BLaER1 (cell line): Measurements from ENCODE around the gene POLE3.
"Not testable (repeated sequence)": the region's sequence is repeated elsewhere in the genome, so short reads cannot be mapped to it uniquely, and the experiment has no call there.

Experiments used
- H3K27ac ChIP-seq: shearing (Covaris generic); formaldehyde crosslinking; 2 replicates; pipeline ENCODE4 v1.8.1; 2022
- H3K27me3 ChIP-seq: shearing (Covaris generic); formaldehyde crosslinking; 2 replicates; pipeline ENCODE4 v1.8.1; 2022
- H3K36me3 ChIP-seq: shearing (Covaris generic); formaldehyde crosslinking; 2 replicates; pipeline ENCODE4 v1.8.1; 2022
- H3K4me1 ChIP-seq: shearing (Covaris generic); formaldehyde crosslinking; 2 replicates; pipeline ENCODE4 v1.8.1; 2022
- H3K4me2 ChIP-seq: shearing (Covaris generic); formaldehyde crosslinking; 2 replicates; pipeline ENCODE4 v1.8.1; 2022
- H3K4me3 ChIP-seq: shearing (Covaris generic); formaldehyde crosslinking; 2 replicates; pipeline ENCODE4 v1.8.1; 2022
- H3K9ac ChIP-seq: shearing (Covaris generic); formaldehyde crosslinking; 2 replicates; pipeline ENCODE4 v1.8.1; 2022
- H3K9me3 ChIP-seq: shearing (Covaris generic); formaldehyde crosslinking; 2 replicates; pipeline ENCODE4 v1.8.1; 2022
- H4K20me1 ChIP-seq: shearing (Covaris generic); formaldehyde crosslinking; 2 replicates; pipeline ENCODE4 v1.8.1; 2022
- Cebpa-rat ChIP-seq: shearing (Covaris generic); IDR thresholded peaks from 2 replicates; pipeline ENCODE4 v1.8.1; 2022

POLE3 gene

DNA sequence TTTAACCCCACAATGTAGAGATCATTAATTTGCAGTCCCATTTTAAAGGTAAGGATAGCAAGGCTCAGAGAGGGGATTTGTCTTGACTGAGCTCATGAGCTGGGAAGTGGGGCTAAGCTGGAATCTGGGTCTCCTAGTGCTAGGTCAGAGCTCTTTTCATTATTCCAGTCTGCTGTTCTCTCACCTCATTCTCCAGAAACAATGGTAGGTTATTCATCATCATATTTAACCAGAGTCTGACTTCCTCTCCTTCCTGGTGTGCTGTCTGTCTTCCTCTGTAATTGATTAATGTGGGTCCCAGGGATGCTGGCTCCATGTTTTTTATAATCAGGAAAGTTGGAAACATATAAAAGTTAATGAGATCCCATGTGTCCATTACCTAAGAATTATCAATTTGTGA, 20.7 kb upstream of the POLE3 start:
- Histone ChIP-seq H3K4me2 (no peak overlapping the region), H3K9me3 (no peaks in the 10 kb centered on the region), H4K20me1 (no peaks in the 10 kb centered on the region), H3K4me3 (no peak overlapping the region), H3K27ac (no peak overlapping the region), H3K27me3 (no peaks in the 10 kb centered on the region), H3K36me3 (no peaks in the 10 kb centered on the region), H3K9ac (no peak overlapping the region), H3K4me1 (no peaks in the 10 kb centered on the region)
- no peak for TF ChIP-seq Cebpa-rat

DNA sequence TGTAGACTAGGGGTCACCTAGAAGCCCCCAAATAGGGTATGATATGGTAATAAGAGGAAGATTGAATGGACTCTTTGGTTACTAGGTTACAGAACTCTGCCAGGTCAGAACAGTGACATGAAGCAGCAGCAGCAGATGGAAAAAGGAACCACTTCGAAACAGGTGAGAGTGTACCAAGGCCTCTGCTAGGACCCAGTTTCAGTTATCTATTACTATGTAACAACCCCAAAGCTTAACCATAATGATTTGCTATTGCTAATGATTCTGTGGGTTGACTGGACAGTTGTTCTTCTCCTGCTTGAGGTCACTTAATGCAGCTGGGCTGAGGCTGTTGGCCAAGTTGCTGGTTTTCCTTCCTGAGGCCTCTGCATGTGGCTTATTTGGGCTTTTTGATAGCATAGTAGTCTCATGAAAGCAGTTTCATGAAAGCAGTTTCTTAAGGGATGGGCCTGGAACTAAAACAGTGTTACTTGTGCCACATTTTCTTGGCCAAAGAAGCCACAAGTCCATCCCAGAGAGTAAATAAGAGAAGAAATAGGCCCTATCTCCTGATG, 17.7 kb upstream of the POLE3 start:
- Histone ChIP-seq H3K4me3 (no peak overlapping the region), H3K27me3 (no peaks in the 10 kb centered on the region), H3K9me3 (no peaks in the 10 kb centered on the region), H3K27ac (no peak overlapping the region), H3K36me3 (no peaks in the 10 kb centered on the region), H3K4me2 (no peak overlapping the region), H4K20me1 (no peaks in the 10 kb centered on the region), H3K4me1 (no peaks in the 10 kb centered on the region; the same call in 1 of the 2 replicates), H3K9ac (no peak overlapping the region)
- no peak for TF ChIP-seq Cebpa-rat

DNA sequence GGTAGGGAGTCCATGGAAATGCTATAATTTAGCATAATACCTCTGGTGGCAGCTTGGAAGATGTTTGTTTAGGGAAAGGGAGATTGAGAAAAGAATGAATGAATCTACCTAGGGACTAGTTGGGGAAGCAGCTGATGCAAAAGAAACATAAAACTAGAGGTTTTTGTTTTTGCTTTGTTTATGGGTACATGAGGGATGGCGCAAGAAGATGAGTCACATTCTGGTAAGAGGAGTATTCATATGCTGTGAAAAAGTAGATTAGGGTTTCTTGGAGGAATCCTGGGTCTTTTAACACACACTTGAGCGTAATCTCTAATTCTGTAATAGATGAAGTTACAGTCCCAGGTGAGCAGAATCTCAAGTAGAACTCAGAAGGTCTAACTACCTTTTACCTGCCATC, 17.2 kb upstream of the POLE3 start:
- no peak overlapping the region for H3K9ac ChIP-seq
- H4K20me1 ChIP-seq = no peaks in the 10 kb centered on the region
- no peaks in the 10 kb centered on the region; the same call in 1 of the 2 replicates for H3K4me1 ChIP-seq
- H3K4me3 ChIP-seq = no peak overlapping the region
- H3K36me3 ChIP-seq = no peaks in the 10 kb centered on the region
- H3K4me2 ChIP-seq = no peak overlapping the region
- no peak for TF ChIP-seq Cebpa-rat
- H3K9me3 ChIP-seq = no peaks in the 10 kb centered on the region
- H3K27me3 ChIP-seq = no peaks in the 10 kb centered on the region
- no peak overlapping the region for H3K27ac ChIP-seq

DNA sequence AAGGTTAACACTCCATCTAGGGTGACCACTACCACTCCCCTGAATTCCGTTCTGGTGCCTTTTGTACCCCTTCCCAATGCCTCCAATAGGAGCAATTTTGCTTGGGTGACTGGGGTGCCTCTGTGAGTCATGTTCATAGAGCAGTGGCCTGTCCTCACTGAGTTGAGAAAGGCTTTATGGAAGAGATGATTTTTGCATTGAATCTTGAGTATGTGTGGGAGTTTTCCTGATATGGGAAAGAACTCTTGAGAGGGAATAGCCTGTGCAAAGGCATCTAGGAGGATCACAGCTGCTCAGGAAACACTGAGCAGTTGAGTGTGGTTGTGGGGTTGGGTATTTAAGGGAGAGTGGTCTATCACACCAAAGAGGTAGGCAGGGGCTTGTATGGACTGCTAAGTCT, 16.2 kb upstream of the POLE3 start:
- Histone ChIP-seq H4K20me1 (no peaks in the 10 kb centered on the region), H3K4me1 (no peaks in the 10 kb centered on the region; the same call in 1 of the 2 replicates), H3K9me3 (no peaks in the 10 kb centered on the region), H3K4me2 (no peak overlapping the region), H3K9ac (no peak overlapping the region), H3K27me3 (no peaks in the 10 kb centered on the region), H3K4me3 (no peak overlapping the region), H3K27ac (no peak overlapping the region), H3K36me3 (no peaks in the 10 kb centered on the region)
- no peak for TF ChIP-seq Cebpa-rat

- TF ChIP-seq Cebpa-rat = no peak
- H3K27ac ChIP-seq = no peak overlapping the region
These were observed 14.6 kb upstream of the POLE3 start for GRCh38 chr9:113425072-113425471.

DNA sequence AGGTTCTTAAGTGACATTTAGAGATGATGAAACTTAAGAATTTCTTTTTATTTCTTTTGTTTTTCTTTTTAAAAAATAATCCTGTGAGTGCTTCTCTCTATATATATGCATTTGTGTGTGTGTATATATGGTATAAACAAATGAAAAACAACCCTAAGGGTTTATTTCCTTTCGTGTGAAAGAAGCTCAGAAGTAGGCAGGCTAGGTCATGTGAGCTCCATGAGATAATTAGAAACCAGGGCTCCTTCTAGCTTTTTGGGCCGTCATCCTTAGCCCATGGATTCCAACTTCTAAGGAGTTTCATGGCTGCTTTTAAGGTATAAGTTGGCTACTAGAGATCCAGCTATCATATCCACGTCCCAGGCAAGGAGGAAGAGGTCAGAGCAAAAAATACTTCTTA, 11.3 kb upstream of the POLE3 start:
- H3K9ac ChIP-seq = no peak overlapping the region
- H3K4me2 ChIP-seq = no peak overlapping the region
- H3K27ac ChIP-seq = no peak overlapping the region
- H3K36me3 ChIP-seq = no peaks in the 10 kb centered on the region
- no peaks in the 10 kb centered on the region for H3K9me3 ChIP-seq
- no peak overlapping the region for H3K4me3 ChIP-seq
- H3K27me3 ChIP-seq = no peaks in the 10 kb centered on the region
- H3K4me1 ChIP-seq = peaks cover 2% of the 10 kb centered on the region
- TF ChIP-seq Cebpa-rat = no peak
- H4K20me1 ChIP-seq = no peaks in the 10 kb centered on the region

More at GRCh38 chr9:113425072-113425471, 14.6 kb upstream of the POLE3 start:
- no peaks in the 10 kb centered on the region for H3K27me3 ChIP-seq
- H3K4me3 ChIP-seq = no peak overlapping the region
- H3K36me3 ChIP-seq = no peaks in the 10 kb centered on the region
- H3K9ac ChIP-seq = no peak overlapping the region
- no peaks in the 10 kb centered on the region; the same call in 1 of the 2 replicates for H3K4me1 ChIP-seq
- no peaks in the 10 kb centered on the region for H4K20me1 ChIP-seq
- no peaks in the 10 kb centered on the region for H3K9me3 ChIP-seq
- no peak overlapping the region for H3K4me2 ChIP-seq

- Histone ChIP-seq H3K4me2 (no peak overlapping the region), H3K27me3 (no peaks in the 10 kb centered on the region), H3K27ac (no peak overlapping the region), H3K4me1 (peaks cover 13% of the 10 kb centered on the region), H3K4me3 (no peak overlapping the region), H4K20me1 (no peaks in the 10 kb centered on the region), H3K9ac (no peak overlapping the region), H3K9me3 (no peaks in the 10 kb centered on the region), H3K36me3 (no peaks in the 10 kb centered on the region)
- TF ChIP-seq Cebpa-rat = no peak
These were observed 6.9 kb upstream of the POLE3 start for GRCh38 chr9:113417370-113417769.

DNA sequence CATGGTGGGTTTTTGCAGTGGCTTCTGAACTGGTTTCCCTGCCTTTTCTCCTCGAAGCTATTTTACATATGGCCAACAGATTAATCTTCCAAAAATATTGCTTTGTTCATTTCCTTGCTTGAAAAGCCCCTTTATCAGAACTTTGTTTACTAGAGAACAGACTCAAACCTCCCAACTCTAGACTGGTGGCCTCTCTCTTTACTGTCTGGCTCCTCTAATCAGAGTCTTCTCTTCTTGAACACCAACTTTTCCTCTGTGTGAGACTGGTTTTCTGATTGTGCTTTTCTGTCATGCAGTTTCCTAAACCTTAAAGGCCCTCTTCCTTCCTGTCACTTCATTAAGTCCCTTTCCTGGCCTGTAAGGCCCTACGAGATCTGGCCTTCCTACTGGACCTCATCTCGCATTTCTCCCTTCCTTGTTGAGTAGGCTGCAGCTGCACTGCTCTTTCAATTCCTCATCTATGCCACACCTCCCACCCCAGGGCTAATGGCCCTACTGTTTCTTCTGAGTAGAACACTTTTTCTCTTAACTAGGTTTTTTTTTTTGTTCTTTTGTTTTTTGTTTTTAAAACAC, 5.8 kb upstream of the POLE3 start:
- no peaks in the 10 kb centered on the region for H3K9me3 ChIP-seq
- H3K4me2 ChIP-seq = peak overlapping the region; percentile 60
- no peak overlapping the region for H3K4me3 ChIP-seq
- peak overlapping the region; percentile 60 for H3K27ac ChIP-seq
- H3K9ac ChIP-seq = no peak overlapping the region; the same call in 1 of the 2 replicates
- H4K20me1 ChIP-seq = no peaks in the 10 kb centered on the region
- no peak for TF ChIP-seq Cebpa-rat
- H3K27me3 ChIP-seq = no peaks in the 10 kb centered on the region
- H3K36me3 ChIP-seq = no peaks in the 10 kb centered on the region
- peaks cover 21% of the 10 kb centered on the region for H3K4me1 ChIP-seq

DNA sequence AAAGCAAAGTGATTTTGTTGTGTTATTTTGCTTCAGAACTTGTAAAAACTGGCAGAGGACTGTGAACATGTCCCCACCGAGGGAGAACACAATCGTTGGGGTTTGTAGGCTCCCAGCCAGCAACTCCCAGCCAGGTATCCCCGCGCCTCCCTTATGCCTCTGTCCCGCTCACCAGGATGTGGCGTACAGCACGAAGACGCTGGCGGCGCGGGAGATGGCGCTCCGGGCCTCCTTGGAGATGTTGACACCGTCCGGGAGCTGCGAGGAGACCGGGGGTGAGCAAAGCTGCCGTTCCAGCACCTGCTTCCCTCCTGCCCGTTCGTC, 630 bp downstream of the POLE3 start:
- Histone ChIP-seq H3K9me3 (no peaks in the 10 kb centered on the region), H4K20me1 (peaks cover 20% of the 10 kb centered on the region; the same call in 1 of the 2 replicates), H3K9ac (peak overlapping the region; percentile 98), H3K27ac (peak overlapping the region; percentile 97), H3K4me1 (peaks cover 54% of the 10 kb centered on the region), H3K36me3 (peaks cover 22% of the 10 kb centered on the region), H3K4me2 (peak overlapping the region; percentile 85), H3K27me3 (no peaks in the 10 kb centered on the region), H3K4me3 (peak overlapping the region; percentile 92)
- no peak for TF ChIP-seq Cebpa-rat

- H3K27me3 ChIP-seq = no peaks in the 10 kb centered on the region
- H3K4me2 ChIP-seq = peak overlapping the region; percentile 85
- H3K4me3 ChIP-seq = peak overlapping the region; percentile 92
- peaks cover 57% of the 10 kb centered on the region for H3K4me1 ChIP-seq
- TF ChIP-seq Cebpa-rat = no peak
- peak overlapping the region; percentile 98 for H3K9ac ChIP-seq
- H3K36me3 ChIP-seq = peaks cover 22% of the 10 kb centered on the region
- H3K27ac ChIP-seq = peak overlapping the region; percentile 97
- no peaks in the 10 kb centered on the region for H3K9me3 ChIP-seq
- H4K20me1 ChIP-seq = peaks cover 20% of the 10 kb centered on the region; the same call in 1 of the 2 replicates
These were observed 994 bp downstream of the POLE3 start for GRCh38 chr9:113409481-113409880.

DNA sequence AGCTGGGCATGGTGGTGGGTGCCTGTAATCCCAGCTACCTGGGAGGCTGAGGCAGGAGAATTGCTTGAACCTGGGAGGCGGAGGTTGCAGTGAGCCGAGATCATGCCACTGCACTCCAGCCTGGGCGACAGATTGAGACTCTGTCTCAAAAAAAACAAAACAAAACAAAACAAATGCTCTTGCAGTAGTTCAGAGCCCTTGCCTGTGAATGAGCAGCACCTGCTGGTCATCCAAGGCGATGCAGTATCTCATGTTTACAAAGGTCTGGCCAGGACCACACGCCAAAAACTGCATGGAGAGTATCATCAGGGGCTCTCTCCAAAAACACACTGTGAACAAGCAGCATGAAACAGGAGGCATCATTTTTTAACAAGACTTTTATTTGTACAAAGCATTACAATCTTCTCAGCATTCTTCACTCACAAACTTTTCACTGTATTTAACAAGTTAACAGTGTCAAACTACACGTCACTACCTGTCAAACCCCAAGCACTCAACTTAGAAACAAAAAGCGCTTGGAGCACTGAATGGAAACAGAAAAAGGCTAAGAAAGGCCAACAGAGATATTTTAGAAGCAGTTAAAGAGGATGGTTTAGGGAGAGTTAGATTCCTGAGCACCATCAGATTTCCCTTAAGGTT, 3.5 kb downstream of the POLE3 start:
- H3K9ac ChIP-seq = peak overlapping the region; percentile 98; the same call in 1 of the 2 replicates
- not testable (repeated sequence) for H3K4me3 ChIP-seq, H3K9me3 ChIP-seq, H3K27ac ChIP-seq, H3K27me3 ChIP-seq
- peaks cover 61% of the 10 kb centered on the region for H3K4me1 ChIP-seq
- H4K20me1 ChIP-seq = peaks cover 20% of the 10 kb centered on the region; the same call in 1 of the 2 replicates
- H3K4me2 ChIP-seq = peak overlapping the region; percentile 85
- peaks cover 22% of the 10 kb centered on the region for H3K36me3 ChIP-seq

DNA sequence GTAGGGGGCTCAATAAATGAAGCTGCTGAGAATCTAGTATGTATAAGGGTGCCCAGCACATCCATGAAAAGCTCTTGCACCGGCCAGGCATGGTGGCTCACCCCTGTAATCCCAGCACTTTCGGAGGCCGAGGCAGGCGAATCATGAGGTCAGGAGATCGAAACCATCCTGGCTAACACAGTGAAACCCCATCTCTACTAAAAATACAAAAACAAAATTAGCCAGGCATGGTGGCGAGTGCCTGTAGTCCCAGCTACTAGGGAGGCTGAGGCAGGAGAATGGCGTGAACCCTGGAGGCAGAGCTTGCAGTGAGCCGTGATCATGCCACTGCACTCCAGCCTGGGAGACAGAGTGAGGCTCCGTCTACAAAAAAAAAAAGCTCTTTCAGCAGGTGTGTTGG, 4.1 kb downstream of the POLE3 start:
- peaks cover 61% of the 10 kb centered on the region for H3K4me1 ChIP-seq
- H3K27ac ChIP-seq = not testable (repeated sequence)

More for the DNA sequence above, 4.1 kb downstream of the POLE3 start:
- H3K9me3 ChIP-seq, H3K4me3 ChIP-seq, H3K4me2 ChIP-seq, H3K9ac ChIP-seq, H3K27me3 ChIP-seq: not testable (repeated sequence)
- H3K36me3 ChIP-seq = peaks cover 22% of the 10 kb centered on the region
- H4K20me1 ChIP-seq = peaks cover 20% of the 10 kb centered on the region; the same call in 1 of the 2 replicates
